GM18499 (cell line): ENCODE data around the gene B3GNT3.

Experiments used
- ATAC-seq: cut with Tn5 transposase; IDR thresholded peaks from one replicate; pipeline ENCODE4 v1.9.1; 2021; ENCODE audit warnings: moderate number of reproducible peaks; ENCODE audit not compliant: insufficient read depth, unreplicated experiment

The B3GNT3 gene

GRCh38 chr19:17854061-17854460, 59.1 kb downstream of the B3GNT3 start:
- ATAC-seq, result no peak

DNA sequence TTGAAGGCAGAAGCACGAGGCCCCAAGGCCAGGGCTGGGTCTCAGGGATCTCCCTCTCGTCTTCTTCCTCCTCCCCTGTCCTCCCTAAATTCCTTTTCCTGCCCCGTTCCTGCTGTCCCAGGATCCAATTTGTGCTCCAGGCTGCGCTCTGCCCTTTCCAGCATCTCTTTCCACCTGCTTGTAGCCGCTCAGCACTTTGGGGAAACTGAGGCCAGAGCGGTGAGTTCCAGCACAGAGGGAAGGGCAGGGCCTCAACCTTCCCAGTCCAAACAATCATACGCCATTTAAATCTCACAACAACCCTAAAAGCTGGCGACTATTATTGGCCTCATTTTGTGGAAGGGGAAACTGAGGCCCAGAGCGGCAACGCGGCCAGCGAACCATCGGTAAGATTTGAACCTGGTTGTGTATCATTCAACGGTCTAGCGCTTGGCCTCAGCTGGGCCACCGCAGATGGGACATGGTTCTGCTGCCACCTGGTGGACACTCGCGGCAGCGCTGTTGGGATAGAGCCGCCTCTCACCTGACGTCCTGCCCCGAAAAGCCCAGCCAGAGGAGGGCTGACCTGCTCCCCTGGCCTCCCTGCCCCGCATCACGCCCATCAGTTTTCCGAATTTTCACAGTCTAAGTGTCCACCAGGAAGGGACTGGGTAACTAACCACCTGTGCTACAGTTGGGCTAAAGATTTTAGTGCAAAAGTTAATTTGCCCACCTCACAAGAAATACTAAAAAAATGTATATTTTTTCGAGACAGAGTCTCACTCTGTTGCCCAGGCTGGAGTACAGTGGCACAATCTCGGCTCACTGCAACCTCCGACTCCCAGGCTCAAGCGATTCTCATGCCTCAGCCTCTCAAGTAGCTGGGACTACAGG, 60.6 kb downstream of the B3GNT3 start:
- no peak for ATAC-seq

DNA sequence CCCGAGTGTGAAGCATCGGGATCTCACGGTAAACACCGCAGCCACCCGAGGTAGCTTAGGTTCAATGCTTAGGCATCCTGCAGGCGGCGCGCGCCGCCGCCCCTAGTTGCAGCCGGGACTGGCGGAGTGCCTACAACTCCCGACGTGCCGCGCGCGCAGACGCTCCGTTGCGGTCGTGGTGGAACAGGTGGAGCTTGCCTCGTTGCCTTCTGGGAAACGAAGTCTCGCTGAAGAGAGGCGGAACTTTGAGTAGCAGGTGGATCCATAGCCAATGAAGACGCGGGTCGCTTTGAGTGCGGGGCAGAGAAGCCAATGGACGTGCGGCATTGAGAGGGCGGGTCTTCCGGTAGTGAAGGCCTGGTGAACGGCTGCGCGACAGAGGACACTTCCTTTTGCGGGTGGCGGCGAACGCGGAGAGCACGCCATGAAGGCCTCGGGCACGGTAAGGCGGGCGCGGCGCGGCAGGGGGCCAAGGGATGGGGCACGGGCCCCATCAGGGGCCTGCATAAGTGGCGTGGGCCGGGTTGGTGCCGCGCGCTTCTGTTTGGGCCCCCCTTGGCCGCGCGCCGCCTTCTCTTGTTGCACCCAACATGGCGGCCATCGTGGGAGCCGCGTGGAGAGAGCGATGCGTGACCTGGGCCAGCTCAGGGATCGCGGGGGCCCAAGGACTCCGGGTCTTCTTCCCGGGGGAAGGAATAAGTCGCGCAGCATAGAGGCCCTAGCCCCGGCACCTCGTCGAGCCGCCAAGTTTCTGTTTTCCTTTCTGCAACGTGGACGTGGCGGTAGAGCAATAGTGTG, 64.8 kb downstream of the B3GNT3 start, which contains the start of gene RPL18A:
Gene RPL18A (plus strand): TSS at position 378 of the 798 bp plus-strand sequence. CDS start 47 bp downstream, at position 425.
- ATAC-seq, result peak; percentile 81

DNA sequence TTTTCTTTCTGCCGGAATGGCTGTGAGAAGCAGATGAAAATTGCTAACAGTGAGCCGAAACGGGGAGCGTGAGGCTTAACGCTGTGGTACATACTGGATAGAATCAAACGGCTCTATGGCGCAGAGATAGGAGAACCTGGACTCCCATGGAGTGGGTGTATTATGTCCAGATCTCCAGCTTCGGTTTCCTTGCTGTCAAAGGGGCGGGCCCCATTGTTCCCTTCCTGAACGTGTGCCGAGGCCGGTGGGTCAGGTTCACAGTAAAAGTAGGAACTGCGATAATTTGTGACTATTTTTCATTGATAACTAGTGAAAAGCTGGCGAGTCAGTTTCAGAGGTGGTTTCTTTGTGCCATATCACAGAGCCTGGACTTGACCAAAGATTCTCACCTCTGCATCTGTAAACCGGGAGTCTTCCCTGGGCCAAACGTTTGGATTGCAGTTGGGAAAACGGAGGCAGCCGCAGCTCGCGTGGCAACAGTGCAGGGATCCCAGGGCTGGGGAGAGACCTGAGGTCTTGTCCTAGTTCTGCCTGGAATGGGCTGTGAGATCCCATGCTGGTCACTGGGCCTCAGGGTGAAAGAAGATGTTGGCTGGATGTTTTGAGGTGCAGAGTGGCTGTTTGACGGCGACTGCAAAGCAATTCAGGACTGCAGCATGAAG, 65.5 kb downstream of the B3GNT3 start:
- no peak for ATAC-seq

DNA sequence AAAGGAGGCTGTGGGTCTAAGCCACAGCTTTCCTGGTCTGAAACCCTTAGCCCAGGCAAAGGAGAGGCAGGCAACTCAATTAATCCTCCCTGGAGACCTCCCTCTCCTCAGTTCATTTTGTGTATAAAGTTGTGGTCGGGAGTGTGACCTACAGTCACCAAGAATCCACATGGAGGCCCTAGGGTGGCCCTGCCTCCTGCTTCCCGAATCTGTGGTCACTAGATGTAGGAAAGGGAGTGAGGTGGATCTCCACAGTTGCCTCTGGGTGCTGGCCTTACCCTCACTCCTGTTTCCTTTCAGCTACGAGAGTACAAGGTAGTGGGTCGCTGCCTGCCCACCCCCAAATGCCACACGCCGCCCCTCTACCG, 66.0 kb downstream of the B3GNT3 start:
- no peak for ATAC-seq

DNA sequence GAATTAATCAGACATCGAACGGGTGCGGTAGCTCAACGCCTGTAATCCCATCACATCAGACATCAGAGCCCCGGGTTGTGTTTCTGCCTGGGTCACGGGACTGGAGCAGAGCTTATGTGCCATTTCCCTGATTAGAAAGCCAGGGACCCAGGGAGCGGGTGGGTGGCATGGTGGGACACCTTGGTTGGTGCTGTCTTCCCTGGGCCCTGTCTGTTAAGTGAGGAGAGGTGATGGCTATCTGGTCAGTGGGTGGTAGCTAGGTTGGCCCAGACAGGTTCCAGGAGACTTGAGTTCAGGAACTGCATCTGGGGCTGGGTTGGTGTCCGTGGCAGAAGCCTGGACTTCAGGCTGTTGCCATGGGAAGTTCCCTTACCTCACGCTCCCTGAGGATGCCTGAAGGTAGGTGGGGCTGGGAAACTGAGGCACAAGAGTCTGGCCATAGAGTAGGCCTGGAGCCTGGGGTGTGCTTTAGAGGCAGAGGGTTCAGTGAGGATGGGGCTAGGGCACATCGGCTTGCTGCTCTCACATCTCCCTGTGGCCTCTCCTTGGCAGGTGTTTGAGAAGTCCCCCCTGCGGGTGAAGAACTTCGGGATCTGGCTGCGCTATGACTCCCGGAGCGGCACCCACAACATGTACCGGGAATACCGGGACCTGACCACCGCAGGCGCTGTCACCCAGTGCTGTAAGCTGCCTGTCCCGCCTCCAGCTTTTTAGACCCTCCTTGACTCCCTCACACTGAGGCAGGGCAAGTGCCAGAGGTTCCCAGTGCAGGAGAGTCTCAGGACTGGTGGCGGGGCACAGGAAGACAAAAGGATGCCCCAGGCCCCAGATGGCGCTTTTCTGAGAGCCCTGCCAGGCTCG, 66.8 kb downstream of the B3GNT3 start:
- no peak for ATAC-seq

- ATAC-seq, result no peak
Observed at GRCh38 chr19:17862711-17863519, 68.0 kb downstream of the B3GNT3 start.
